HUDEP-2 (cell line): ENCODE measurements around the gene SORCS3.

ENCODE experiments used
- DNase-seq, 76 experiments: peaks; one replicate each; lab custom pipeline; 2025; ENCODE audit not compliant: unreplicated experiment in 76 of 76; lab: John Stamatoyannopoulos, UW

Gene SORCS3

DNA sequence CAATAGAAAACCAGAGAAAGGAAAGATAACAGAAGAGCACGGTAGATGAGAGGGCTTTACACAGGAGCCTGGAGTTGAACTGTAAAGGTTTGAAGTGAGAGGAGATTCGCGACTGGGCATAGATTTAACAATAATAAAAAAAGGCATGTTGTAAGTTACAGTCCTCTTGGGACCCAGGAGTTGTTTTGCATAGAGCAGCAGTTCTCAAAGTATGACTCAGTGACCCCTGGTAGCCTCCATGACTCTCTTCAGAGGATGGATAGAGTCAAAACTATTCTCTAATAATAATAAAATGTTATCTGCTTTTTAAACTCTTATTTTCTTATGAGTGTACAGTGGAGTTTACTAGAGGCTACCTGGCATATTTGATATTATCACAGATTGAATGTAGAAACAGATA, 262.3 kb downstream of the SORCS3 start:
- no peak for DNase-seq

DNA sequence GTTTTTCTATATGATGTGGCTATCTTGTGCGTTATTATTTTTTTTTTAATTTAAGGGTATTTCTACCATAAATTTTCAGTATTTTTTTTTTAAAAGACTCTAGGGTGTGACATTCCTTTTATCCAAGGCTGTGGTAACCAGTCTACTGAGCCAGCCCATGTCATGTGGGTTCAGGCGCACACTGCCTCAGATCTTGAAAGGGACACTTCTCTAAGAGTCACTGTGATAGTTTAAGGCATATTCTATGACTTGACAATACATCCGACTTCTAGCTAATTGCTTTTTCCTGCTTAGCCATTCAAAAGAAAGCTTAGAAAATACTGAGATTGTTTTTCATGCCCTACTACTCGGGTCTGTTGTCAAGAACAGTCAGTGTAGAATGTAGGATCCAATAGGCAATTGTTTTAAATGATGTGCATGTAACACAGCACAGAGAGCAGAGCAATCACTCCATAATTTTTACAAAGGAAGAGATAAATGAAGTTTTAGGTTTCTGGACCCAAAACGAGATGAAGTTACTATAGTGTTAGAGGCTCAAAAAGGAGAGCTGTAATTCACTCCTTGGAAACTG, 263.7 kb downstream of the SORCS3 start:
- DNase-seq = no peak

DNA sequence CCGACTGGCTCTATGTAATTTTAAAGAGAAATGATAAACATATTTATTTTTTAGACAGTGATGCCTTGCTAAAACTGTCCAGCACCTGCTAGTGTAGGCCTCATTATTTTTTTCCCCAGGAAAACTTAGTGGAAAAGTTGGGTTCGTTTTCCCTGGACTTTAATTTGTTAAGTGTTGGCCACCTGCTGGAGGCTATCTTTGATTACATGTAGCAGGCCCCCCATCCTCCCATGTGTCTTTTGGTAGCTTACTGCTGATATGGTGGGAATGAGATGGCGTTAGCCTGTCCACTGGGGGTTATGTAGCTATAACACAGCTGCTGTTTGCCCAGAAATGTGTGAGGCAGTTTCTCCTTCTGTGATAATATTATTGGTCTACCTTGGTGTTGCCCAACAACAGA, 265.0 kb downstream of the SORCS3 start:
- DNase-seq = no peak

DNA sequence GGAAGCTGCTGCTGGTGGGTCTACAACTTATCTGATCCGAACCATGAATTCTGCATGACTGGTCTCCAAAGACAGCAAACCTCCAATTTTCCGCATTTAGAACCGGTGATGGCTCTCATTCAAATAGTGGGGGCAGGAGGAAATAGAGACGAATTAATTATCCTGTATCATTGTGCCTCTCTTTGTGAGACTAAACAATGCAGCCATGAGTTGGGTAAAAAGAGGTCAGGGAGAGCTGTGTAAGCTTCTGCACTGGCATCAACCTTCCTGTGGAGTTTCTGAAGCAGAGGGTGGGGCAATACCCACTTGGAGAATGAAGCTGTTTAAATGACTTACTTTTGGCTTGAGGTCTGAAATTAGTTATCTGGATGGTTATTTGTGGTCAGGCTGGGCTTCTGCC, 266.4 kb downstream of the SORCS3 start:
- DNase-seq = no peak

DNA sequence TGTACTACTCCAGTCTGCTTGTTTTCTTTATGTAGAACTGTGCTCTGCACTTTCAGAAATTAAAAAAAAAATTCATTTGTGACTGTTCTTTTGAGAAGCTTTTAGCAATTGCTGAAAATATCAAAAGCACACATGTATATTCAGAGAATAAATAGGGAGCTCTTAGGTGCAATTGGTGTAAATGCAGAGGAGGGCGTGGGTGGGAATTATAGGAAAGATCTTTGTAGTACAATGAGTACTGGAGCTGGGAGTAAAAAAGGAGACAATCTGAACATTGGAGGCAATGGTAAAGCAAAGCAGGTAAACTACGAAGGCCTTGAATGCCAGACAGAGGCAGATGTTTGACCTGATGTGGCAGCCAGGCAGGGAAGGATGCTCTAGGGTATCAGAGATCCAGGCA, 267.5 kb downstream of the SORCS3 start:
- no peak for DNase-seq

DNA sequence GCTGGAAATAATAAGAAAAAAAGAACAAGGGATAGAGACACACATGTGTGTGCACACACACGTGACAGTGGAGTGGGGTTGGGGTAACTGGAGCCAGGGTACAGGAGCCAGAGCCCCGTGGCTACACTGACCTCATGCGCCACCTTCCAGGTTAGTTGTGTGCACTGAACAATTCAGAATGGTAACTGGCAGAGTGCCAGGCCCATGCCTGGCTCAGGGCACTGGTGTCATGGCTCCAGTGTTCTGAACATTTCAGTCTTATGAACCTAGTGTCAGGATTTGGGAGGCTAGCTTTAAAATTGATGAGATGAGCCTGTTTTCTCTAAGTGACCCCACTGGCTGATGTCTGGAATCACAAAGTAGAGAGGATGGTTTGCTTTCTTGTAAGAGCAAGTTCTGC, 269.6 kb downstream of the SORCS3 start:
- no peak for DNase-seq

DNA sequence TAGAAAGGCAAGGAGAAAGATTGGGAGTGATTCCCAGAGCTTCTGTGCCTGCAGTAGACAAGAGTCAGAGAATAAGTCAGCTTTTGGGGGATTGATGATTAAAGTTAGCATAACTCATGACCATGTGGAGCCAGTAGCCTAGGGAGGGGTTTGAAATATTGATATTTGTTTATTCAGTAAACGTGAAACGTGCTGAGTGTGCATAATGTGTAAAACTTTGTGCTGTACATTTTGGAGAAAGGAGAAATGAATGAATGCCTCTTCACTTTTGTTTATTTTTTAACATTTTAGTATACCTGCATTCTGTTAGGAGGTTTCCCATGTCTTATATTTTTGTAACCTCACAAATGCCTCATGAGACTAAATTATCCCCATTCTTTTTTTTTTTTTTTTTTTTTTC, 272.3 kb downstream of the SORCS3 start:
- no peak for DNase-seq

DNA sequence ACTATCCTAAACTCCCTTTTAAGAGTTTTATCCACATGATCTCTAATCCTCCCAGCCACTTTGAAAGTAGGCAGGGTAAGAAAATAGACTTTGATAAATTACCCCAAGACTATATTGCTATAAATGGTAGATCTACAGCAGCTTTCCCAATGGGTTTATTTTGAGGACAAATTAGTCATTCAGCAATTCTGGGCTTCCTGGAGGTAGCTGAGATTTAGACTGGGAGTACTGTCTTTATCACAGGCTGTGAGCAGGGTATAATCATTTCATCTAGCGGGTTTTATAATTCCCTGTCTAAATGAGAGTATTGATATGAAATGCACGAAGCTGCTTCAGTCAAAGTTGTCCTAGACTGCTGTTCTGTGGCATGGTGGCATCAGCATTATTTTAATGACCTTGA, 279.4 kb downstream of the SORCS3 start:
- DNase-seq = no peak

DNA sequence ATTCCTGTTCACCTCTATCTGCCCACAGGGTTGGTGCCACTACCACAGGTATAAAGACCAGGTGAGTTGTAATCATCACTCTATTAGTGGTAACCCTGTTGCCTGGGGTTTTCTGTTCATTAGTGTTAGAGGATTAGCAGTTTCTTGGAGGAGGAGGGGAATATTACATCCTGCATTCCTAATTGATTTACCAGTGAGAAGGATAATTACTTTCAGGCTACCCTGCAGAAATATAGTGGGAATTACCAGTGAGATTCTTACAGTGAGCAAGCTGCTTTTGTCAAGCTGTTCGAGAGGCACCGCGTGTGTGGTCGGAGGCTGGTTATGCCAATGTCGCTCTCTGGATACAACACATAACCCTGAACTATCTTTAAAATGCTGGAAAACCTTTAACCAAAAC, 280.7 kb downstream of the SORCS3 start:
- DNase-seq = no peak

DNA sequence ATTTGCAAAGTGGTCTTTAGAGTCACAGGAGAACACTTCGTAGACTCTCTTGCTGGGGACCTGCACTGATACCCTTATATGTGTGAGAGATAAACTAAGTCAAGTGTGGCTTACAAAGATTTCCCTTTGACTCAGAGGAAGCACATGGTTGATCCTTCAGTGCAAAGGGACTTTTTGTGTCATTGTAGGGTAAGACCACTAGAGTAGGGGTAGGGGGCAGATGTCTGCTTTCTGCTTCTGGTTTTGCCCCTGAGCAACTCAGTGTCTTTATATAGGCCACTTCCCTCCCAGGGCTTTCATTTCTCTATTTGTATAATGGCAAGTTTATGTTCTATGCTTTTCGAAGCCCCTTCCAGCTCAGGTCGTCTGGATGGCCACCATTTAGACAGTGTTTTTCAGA, 281.7 kb downstream of the SORCS3 start:
- DNase-seq = no peak

DNA sequence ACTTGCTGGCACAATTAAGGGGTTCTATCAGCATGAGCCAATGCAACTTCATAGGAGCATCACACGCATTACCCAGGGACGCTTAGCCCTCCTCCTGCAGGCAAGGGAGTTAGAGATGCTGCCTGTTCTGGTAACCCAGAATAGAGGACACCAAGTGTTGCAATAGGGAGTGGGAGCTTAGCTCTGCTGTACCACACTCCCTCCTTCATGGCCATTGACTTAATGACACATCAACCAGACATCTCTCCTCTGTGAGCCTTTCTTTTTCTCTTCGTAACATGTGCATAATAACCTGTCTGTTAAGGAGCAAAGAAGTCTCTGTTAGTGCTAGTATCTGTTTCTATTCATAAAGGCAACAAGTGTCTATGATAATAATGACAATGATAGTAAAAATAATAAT, 282.4 kb downstream of the SORCS3 start:
- DNase-seq = no peak

DNA sequence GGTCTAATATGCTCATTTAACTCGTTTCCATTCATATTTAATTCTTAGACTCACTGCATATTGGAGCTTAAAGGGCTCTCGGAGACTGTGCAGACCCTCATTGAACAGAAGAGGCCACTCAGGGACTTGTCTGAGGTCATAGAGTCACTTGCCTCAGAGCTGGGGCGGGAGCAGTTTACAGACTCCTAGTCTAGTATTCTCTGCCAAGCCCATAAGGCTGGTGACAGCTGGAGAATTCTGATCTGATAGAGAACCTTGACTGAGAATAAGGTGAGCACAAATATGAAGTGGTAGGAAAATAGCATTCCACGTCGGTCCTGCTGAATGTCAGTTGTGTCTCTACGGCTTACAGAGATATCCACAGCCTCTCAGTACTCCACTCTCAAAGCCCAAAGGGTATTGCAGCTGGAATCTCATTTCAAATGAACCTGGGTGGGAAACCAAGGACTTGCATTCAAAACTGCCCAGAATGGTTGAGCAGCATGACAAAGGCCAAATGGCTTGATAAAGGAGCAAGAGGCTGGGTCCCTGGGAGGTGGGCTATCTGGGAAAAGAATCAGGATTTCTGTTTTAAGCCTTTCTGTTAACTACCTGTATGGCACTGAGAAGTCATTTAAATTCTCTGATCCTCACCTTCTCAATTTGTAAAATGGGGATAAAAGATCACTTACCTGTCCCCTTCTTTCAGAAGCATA, 283.2 kb downstream of the SORCS3 start:
- DNase-seq = no peak

DNA sequence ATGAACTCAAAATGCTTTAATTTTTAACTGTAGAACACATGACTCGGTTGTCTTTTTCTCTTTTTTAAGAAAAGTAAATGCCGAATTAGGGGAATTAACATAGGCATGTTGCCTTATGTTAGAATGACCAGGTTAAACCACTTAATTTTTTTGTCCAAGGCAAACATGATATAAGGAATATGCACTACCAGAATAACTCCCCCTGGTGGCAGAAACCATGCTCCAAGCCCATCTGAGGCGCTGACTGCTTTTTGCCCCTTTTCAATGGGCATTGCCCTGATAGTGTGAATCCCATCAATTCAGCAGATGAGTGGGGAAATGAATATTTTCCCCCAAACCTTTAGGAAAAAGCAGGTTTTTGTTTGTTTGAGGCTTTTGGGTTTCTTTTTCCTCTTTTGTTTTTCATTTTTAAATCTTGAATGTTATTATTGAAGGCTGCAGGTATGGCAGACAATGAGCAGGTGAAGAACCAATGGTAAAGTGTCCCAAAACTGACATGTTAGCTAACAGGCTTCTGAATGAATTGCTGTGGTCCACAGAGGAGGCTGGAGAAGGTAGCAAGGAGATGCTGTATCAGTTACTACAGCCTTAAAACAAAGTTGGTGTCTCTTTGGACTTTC, 284.3 kb downstream of the SORCS3 start:
- DNase-seq = peak in 33 of 76 experiments; percentile 1 to 53 (median 21)

DNA sequence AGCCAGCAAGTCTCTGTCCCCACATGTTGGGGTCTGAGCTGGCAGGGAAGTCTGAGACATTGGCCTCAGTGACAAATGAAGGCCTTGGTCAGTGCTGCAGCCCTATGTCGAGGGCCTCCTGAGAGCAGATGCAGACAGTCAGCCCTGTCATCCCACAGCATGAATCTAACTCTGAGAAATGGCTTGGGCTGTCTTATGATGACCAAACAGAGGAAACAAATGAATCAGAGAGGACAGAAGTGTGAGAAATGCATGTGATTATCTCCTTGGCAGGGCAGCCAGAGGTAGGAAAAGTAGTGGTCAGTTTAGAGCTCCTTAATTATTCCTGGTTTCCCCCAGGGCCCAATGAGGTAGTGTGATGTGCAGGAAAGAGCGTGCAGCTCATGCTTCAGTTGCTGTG, 287.6 kb downstream of the SORCS3 start:
- no peak for DNase-seq

DNA sequence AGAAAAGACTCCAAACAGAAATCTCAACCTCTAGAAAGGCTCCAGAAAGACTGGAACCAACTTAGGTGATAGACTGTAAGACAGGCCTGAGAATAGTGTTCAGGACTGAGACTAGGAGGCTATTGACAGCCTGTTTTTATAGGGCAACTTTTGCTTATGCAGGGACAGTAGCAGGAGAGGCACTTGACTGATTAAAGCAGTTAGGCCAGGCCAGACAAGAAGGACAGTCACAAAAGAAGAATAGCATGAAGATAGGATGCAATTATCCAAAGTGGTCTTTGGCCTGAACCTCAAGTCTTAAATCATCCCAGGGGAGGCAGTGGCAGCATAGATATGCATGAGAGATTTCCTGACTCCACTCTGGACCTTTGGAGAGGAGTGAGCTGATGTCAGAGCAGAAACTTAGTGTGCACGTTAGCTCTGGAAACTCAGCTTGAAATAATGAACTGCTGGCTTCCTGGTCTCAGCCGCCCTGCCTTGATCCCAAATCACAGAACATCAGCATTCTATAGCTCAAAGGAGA, 290.6 kb downstream of the SORCS3 start:
- DNase-seq = no peak

DNA sequence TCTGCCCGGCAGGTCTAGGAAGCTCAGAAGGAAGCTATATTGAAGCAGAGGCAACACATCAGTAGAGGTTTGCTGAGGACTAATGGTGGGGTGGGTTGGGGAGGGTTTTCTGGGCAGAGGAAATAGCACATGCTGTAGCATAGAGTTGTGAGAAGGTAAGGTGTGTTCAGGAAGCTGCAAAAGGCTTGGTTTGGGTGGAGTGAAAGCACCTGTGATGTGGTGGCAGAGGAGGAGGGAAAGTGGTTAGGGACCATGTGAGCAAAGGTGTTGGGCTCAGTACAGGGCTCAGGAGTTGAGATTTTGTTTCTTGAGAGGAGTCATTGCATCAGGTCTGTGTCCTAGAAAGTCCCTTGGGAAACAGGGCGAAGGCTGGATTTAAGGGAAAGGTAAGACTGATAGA, 294.6 kb downstream of the SORCS3 start:
- DNase-seq = no peak

DNA sequence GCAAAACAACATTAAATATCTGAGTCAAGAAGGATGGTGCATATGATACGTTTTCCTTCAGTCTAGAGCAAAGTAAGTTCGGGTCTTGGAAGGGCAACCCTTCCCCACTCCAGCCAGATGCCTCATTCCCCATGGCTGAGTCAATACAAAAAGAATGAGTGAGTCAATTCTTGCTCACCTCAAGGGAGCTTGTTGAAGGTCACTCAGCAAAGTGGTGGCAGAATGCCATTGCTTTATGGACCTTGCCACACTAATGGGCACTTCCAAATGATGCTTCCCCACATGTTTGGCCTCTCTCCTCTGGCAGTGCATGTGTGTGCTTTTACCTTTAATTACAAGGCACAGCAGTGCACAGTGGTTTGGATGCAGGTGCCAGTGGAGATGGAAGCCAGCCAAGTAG, 296.5 kb downstream of the SORCS3 start:
- no peak for DNase-seq

DNA sequence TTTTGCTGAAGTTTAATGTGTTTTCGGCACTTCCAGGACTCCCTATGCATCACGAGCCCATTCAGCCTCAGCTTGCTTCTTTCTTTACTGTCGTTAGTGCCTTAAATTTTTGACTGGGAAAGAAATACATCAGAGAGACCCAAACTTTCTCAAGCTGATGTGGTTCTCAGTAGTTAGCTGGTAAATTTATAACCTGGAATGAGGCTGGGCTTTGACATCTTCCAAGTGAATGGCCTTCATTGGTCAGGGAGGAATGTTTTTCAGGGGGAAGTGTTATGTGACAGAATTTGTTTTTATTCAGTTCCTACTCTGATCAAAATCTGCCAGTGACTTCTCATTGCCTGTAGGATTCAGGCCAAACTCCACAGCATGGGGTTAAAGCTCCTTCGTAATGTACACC, 296.9 kb downstream of the SORCS3 start:
- DNase-seq = no peak

DNA sequence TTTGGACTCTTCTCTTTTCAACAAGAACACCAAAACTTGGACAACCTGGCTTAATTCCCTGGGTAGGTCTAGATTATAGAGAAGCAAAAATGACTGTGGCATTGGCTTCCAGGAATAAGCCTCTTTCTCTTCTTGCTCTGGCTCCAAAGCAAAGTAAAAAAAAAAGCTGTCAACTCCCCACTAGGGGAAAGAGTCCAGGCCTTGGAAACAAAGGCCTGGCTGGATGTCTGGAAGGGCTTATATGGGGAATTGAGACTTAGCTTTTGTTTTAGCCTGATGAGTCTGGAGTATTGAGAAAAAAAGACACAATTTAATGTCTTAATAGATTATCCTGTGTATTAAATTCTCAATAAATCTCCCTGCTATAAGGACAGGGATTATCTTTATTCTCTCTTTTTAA, 300.6 kb downstream of the SORCS3 start:
- no peak for DNase-seq

DNA sequence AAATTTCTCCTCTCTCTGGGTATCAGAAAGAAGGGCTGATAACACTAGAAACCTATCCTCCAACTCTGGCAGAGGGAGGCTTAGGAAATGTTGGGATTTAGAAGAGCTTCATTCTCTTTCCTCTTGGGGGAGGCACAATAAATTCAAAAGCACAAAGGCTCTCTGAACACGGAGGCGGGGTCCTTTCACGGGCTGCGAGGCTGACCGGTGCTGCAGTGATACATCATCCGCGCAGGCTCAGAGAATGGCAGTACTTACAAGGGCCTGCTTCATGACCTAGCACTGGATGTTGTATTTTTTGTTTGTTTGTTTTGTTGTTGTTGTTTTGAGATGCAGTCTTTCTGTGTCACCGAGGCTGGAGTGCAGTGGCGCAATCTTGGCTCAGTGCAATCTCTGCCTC, 306.2 kb downstream of the SORCS3 start:
- no peak for DNase-seq

DNA sequence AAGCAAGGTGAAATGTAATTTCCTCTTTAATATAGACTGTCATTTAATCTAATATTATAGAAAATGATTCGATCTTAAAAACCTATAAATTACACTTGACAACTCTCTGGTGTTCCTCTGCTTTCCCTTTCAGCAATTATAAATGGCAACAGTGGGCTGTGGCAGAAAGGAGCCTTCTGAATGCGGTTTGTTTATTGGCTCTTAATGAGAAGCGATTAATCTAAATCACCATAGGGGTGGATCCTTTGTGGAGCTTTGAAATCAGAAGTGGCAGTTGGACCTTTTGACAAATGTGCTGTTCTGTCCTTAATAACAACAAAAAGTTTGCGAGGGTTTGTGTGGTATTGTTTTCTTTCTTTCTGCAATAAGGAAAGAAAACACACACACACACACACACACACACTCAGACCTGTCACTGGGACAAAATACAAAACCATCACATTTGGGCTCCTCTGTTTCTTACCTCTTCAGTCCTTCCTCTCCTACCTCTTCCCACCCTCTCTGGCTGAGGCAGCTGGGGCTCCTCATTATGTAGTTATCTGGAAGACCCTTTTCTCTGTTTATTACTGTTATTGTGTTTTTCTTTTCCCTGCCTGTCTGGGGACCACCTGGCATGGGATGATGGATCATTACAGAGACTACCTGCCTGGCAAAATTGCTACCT, 316.2 kb downstream of the SORCS3 start:
- no peak for DNase-seq
